Caco-2 (cell line): ENCODE data around the gene CD40. TPM values are rescaled to one million over a fixed set of nuclear protein-coding genes. Genes with fewer than 3 reads are reported as not detected.

ENCODE experiments used
- BruUV-seq: library from RNA; stranded (reverse); fragments of 400-500 nt; replicated peaks from 2 replicates; lab custom pipeline; 2021; lab: Mats Ljungman, UMichigan
- CTCF ChIA-PET: fragments of 300-600 bp; sonication (Branson Sonifier 250); formaldehyde crosslinking; loops from one replicate; lab custom pipeline; 2022; ENCODE audit warnings: antibody characterized with exemption; lab: Charles Lee
- POLR2A ChIA-PET: fragments of 300-600 bp; sonication (Branson Sonifier 250); formaldehyde crosslinking; loops from one replicate; lab custom pipeline; 2022; ENCODE audit warnings: antibody characterized with exemption; lab: Charles Lee
- DNase-seq, 2 experiments: peaks; one replicate each; pipeline versions ENCODE4 v3.0.0 to v3.0.0-alpha.2; 2020 to 2022
- H3K27me3 ChIP-seq: replicated peaks from 2 replicates; pipeline ENCODE4 v1.6.0; 2011; ENCODE audit warnings: low read length; ENCODE audit not compliant: control insufficient read depth, insufficient read depth
- H3K36me3 ChIP-seq: 2 replicates; pipeline ENCODE4 v1.5.1; 2011; ENCODE audit warnings: low read length; ENCODE audit not compliant: control insufficient read depth, insufficient read depth
- H3K4me1 ChIP-seq: fragments of 250-450 bp; sonication (Bioruptor Pico); 2 replicates; pipeline ENCODE4 v1.5.1; 2020; ENCODE audit warnings: mild to moderate bottlenecking
- H3K4me3 ChIP-seq: 2 replicates; pipeline ENCODE4 v1.5.1; 2011; ENCODE audit warnings: low read depth, mild to moderate bottlenecking, control low read depth, low read length
- H3K9me3 ChIP-seq: fragments of 250-450 bp; sonication (Bioruptor Pico); 2 replicates; pipeline ENCODE4 v1.5.1; 2020; ENCODE audit warnings: mild to moderate bottlenecking, moderate library complexity
- H3K27ac Mint-ChIP-seq: one replicate; pipeline ENCODE4 v1.8.0; 2022; ENCODE audit warnings: mixed read lengths; ENCODE audit not compliant: unreplicated experiment
- H3K27me3 Mint-ChIP-seq: one replicate; pipeline ENCODE4 v1.8.0; 2022; ENCODE audit warnings: mixed read lengths; ENCODE audit not compliant: insufficient read depth, unreplicated experiment
- H3K36me3 Mint-ChIP-seq: one replicate; pipeline ENCODE4 v1.8.0; 2022; ENCODE audit warnings: mild to moderate bottlenecking, mixed read lengths; ENCODE audit not compliant: insufficient read depth, unreplicated experiment
- H3K4me1 Mint-ChIP-seq: one replicate; pipeline ENCODE4 v1.8.0; 2022; ENCODE audit warnings: low read depth, mixed read lengths; ENCODE audit not compliant: unreplicated experiment
- H3K4me3 Mint-ChIP-seq: one replicate; pipeline ENCODE4 v1.8.0; 2022; ENCODE audit warnings: mild to moderate bottlenecking, moderate library complexity, mixed read lengths; ENCODE audit not compliant: unreplicated experiment
- H3K9me3 Mint-ChIP-seq: one replicate; pipeline ENCODE4 v1.8.0; 2022; ENCODE audit warnings: mixed read lengths; ENCODE audit not compliant: unreplicated experiment
- CTCF ChIP-seq, 2 experiments: fragments of 200-600 bp in 1 of 2; IDR thresholded peaks; 1 replicate in 1 of 2; 2 replicates in 1 of 2; pipeline versions ENCODE4 v1.5.1 to v1.8.0; 2011 to 2022; ENCODE audit warnings: antibody characterized with exemption in 1 of 2, control low read depth in 1 of 2, inconsistent platforms in 1 of 2, low read depth in 1 of 2, low read length in 1 of 2, mild to moderate bottlenecking in 1 of 2, moderate library complexity in 1 of 2; ENCODE audit not compliant: insufficient read depth in 1 of 2, severe bottlenecking in 1 of 2, unreplicated experiment in 1 of 2
- intact Hi-C: fragments of 100-400 bp; cut with micrococcal nuclease; formaldehyde crosslinking; loops from one replicate; pipeline ENCODE4 v1.10.0; 2022; ENCODE audit not compliant: unreplicated experiment
- total RNA-seq: library from RNA; stranded (reverse); gene quantifications from 2 replicates; pipeline ENCODE4 v1.2.3, GENCODE V29; 2022

Gene CD40
- total RNA-seq, 1 experiment from 2014 or later = not detected

- Mint-ChIP-seq H3K4me3 (no peak overlapping the region), H3K27me3 (no peaks in the 10 kb centered on the region), H3K9me3 (no peaks in the 10 kb centered on the region), H3K36me3 (peaks cover 31% of the 10 kb centered on the region), H3K4me1 (no peaks in the 10 kb centered on the region), H3K27ac (no peak overlapping the region)
- ChIA-PET POLR2A (no interaction called here), CTCF (no interaction called here)
- intact Hi-C loops = no loop called here
- H3K27me3 ChIP-seq = no peaks in the 10 kb centered on the region
- H3K9me3 ChIP-seq = no peaks in the 10 kb centered on the region
- BruUV-seq = no TSS peak
- TF ChIP-seq CTCF (IDR thresholded peaks at IDR 0.05; ENCODE audit: insufficient read depth in 1 of 2, low read depth in 1 of 2, low read length in 1 of 2, severe bottlenecking in 1 of 2, unreplicated experiment in 1 of 2) = no peak
- no peak for DNase-seq
- H3K4me3 ChIP-seq = no peak overlapping the region
- peaks cover 9% of the 10 kb centered on the region; the same call in 1 of the 2 replicates for H3K4me1 ChIP-seq
- H3K36me3 ChIP-seq = peaks cover 2% of the 10 kb centered on the region; the same call in 1 of the 2 replicates
Observed at GRCh38 chr20:46073024-46073423, 45.1 kb upstream of the CD40 start.

- intact Hi-C loops = no loop called here
- H3K4me1 Mint-ChIP-seq = no peaks in the 10 kb centered on the region
- peaks cover 28% of the 10 kb centered on the region for H3K36me3 Mint-ChIP-seq
- H3K4me3 Mint-ChIP-seq = no peak overlapping the region
- no peaks in the 10 kb centered on the region for H3K9me3 Mint-ChIP-seq
- peaks cover 9% of the 10 kb centered on the region; the same call in 1 of the 2 replicates for H3K4me1 ChIP-seq
- POLR2A ChIA-PET = no interaction called here
- CTCF ChIA-PET = no interaction called here
- DNase-seq = no peak
- no peak overlapping the region for H3K4me3 ChIP-seq
- TF ChIP-seq CTCF (IDR thresholded peaks at IDR 0.05; ENCODE audit: insufficient read depth in 1 of 2, low read depth in 1 of 2, low read length in 1 of 2, severe bottlenecking in 1 of 2, unreplicated experiment in 1 of 2) = no peak
- peaks cover 2% of the 10 kb centered on the region; the same call in 1 of the 2 replicates for H3K36me3 ChIP-seq
- no peaks in the 10 kb centered on the region for H3K27me3 ChIP-seq
- H3K27ac Mint-ChIP-seq = no peak overlapping the region
- no peaks in the 10 kb centered on the region for H3K27me3 Mint-ChIP-seq
- no TSS peak for BruUV-seq
- no peaks in the 10 kb centered on the region for H3K9me3 ChIP-seq
Observed at GRCh38 chr20:46073443-46073842, 44.7 kb upstream of the CD40 start.

- Histone ChIP-seq H3K4me3 (no peak overlapping the region), H3K9me3 (no peaks in the 10 kb centered on the region), H3K4me1 (peaks cover 9% of the 10 kb centered on the region; the same call in 1 of the 2 replicates), H3K36me3 (peaks cover 5% of the 10 kb centered on the region; the same call in 1 of the 2 replicates), H3K27me3 (no peaks in the 10 kb centered on the region)
- TF ChIP-seq CTCF (IDR thresholded peaks at IDR 0.05; ENCODE audit: insufficient read depth in 1 of 2, low read depth in 1 of 2, low read length in 1 of 2, severe bottlenecking in 1 of 2, unreplicated experiment in 1 of 2) = no peak
- Mint-ChIP-seq H3K4me1 (no peaks in the 10 kb centered on the region), H3K4me3 (no peak overlapping the region), H3K27ac (no peak overlapping the region), H3K27me3 (no peaks in the 10 kb centered on the region), H3K36me3 (peaks cover 24% of the 10 kb centered on the region), H3K9me3 (no peaks in the 10 kb centered on the region)
- intact Hi-C loops = no loop called here
- ChIA-PET CTCF (no interaction called here), POLR2A (no interaction called here)
- BruUV-seq = no TSS peak
- no peak for DNase-seq
Observed at GRCh38 chr20:46074006-46074405, 44.1 kb upstream of the CD40 start.
